ENCODE measurements around the gene FEV. TPM values are rescaled to one million over a fixed set of nuclear protein-coding genes. Genes with fewer than 3 reads are reported as not detected.

The FEV gene
- total RNA-seq, 1 experiment from 2014 or later = not detected

GRCh38 chr2:218979846-218980734 is 4.9 kb downstream of the FEV start:
- DNase-seq (ENCODE audit: low spot score) = peak; percentile 64

- no peak for DNase-seq (ENCODE audit: low spot score)
These were observed 9.8 kb downstream of the FEV start for GRCh38 chr2:218975060-218975777.

- no peak for DNase-seq (ENCODE audit: low spot score)
These were observed 14.1 kb downstream of the FEV start for GRCh38 chr2:218970894-218971293.

- peak; percentile 96 for DNase-seq (ENCODE audit: low spot score)
These were observed 20.8 kb downstream of the FEV start for GRCh38 chr2:218964041-218964771.

GRCh38 chr2:218963601-218964000 is 21.4 kb downstream of the FEV start:
- peak; percentile 35 for DNase-seq (ENCODE audit: low spot score)

GRCh38 chr2:218962859-218963492 is 22.0 kb downstream of the FEV start:
- DNase-seq (ENCODE audit: low spot score) = peak; percentile 96

GRCh38 chr2:218961651-218962570 is 23.1 kb downstream of the FEV start:
- DNase-seq (ENCODE audit: low spot score) = no peak

- DNase-seq (ENCODE audit: low spot score) = no peak
These were observed 23.8 kb downstream of the FEV start for GRCh38 chr2:218961229-218961628.

- no peak for DNase-seq (ENCODE audit: low spot score)
These were observed 24.4 kb downstream of the FEV start for GRCh38 chr2:218960309-218961165.

- DNase-seq (ENCODE audit: low spot score) = no peak
These were observed 25.1 kb downstream of the FEV start for GRCh38 chr2:218959761-218960308.

- peak; percentile 81 for DNase-seq (ENCODE audit: low spot score)
These were observed 25.7 kb downstream of the FEV start, which contains the start of gene CDK5R2 for GRCh38 chr2:218959141-218959731. TSS of gene CDK5R2 (plus strand) at chr2:218959666. CDS start at chr2:218959821, 155 bp downstream.

- no peak for DNase-seq (ENCODE audit: low spot score)
These were observed 26.7 kb downstream of the FEV start for GRCh38 chr2:218958276-218958675.

GRCh38 chr2:218957671-218958070 is 27.3 kb downstream of the FEV start:
- no peak for DNase-seq (ENCODE audit: low spot score)

- DNase-seq (ENCODE audit: low spot score) = no peak
These were observed 28.9 kb downstream of the FEV start for GRCh38 chr2:218956039-218956438.

GRCh38 chr2:218954541-218955300 is 30.3 kb downstream of the FEV start:
- no peak for DNase-seq (ENCODE audit: low spot score)

GRCh38 chr2:218953366-218953954 is 31.5 kb downstream of the FEV start:
- no peak for DNase-seq (ENCODE audit: low spot score)

- DNase-seq (ENCODE audit: low spot score) = no peak
These were observed 32.8 kb downstream of the FEV start for GRCh38 chr2:218952160-218952559.

GRCh38 chr2:218946621-218947020 is 38.4 kb downstream of the FEV start:
- no peak for DNase-seq (ENCODE audit: low spot score)
